ENCODE measurements around the gene AGR3. TPM values are rescaled to one million over a fixed set of nuclear protein-coding genes. Genes with fewer than 3 reads are reported as not detected.

AGR3 gene
- total RNA-seq, 1 donor from 2014 or later, result not detected

DNA sequence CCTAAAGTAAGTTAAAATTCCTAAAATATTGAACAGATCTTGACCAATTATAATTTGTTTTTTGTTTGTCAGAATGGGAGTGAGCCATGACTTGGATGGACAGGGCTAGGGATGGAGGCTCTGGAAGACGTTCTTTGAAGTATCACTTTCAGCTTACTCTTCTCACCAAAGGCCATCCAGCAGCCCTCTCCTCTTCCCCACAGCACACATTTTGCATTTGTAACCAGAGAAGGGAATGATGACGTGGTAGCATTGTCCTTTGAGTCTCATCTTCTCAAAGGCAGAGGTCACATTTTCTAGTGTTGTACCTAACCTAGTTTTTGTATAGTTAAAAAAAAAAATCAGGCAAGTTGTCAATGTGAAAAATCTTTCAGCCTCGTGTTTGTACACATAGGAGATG is 43.8 kb upstream of the AGR3 start:
- H3K27ac Mint-ChIP-seq, result no peak overlapping the region
- no peak overlapping the region for H3K4me3 Mint-ChIP-seq
- ATAC-seq (ENCODE audit: low read depth) (no peak), DNase-seq (no peak)
- CTCF ChIA-PET, result interaction anchor here (1.0 to 1.1 kb wide), 3 partner anchors 9 to 123 kb away, joined by 3 read pairs; no protein-coding TSS in a partner anchor
- H3K4me1 Mint-ChIP-seq, result peaks cover 39% of the 10 kb centered on the region
- H3K9me3 Mint-ChIP-seq, result no peaks in the 10 kb centered on the region
- TF ChIP-seq, protein P1, sequence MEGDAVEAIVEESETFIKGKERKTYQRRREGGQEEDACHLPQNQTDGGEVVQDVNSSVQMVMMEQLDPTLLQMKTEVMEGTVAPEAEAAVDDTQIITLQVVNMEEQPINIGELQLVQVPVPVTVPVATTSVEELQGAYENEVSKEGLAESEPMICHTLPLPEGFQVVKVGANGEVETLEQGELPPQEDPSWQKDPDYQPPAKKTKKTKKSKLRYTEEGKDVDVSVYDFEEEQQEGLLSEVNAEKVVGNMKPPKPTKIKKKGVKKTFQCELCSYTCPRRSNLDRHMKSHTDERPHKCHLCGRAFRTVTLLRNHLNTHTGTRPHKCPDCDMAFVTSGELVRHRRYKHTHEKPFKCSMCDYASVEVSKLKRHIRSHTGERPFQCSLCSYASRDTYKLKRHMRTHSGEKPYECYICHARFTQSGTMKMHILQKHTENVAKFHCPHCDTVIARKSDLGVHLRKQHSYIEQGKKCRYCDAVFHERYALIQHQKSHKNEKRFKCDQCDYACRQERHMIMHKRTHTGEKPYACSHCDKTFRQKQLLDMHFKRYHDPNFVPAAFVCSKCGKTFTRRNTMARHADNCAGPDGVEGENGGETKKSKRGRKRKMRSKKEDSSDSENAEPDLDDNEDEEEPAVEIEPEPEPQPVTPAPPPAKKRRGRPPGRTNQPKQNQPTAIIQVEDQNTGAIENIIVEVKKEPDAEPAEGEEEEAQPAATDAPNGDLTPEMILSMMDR (IDR thresholded peaks at IDR 0.05), result no peak
- intact Hi-C loops (cut with micrococcal nuclease), result loop anchor here (2.0 to 5.0 kb wide), 4 partner anchors 57 to 605 kb away; partner anchors contain the start of gene AHR
- H3K27me3 Mint-ChIP-seq, result peaks cover 11% of the 10 kb centered on the region
- H3K36me3 Mint-ChIP-seq (ENCODE audit: low read depth), result no peaks in the 10 kb centered on the region
- POLR2A ChIA-PET, result no interaction called here

DNA sequence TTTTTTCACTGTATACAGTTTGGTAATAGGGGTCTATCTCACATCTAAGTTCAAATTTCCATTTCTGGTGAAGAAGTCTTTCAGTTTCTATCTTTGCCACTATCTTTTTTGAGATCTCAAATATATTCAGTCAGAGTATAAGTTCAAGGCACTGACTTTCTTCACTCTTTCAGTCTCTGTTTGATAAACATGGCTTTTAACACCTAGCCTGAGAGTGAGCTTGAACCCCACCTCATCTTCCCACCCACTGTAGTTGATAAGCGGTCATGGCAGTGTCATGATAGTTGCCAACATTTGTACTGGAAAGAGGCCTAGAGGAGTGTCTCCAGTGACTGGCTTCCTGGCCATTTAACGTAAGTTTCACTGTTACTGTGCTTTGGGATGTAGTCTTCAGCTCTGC is 41.2 kb upstream of the AGR3 start:
- CTCF ChIA-PET, result interaction anchor here (1.1 kb wide), 1 partner anchor 165 kb away, joined by 3 read pairs; no protein-coding TSS in a partner anchor
- ATAC-seq (ENCODE audit: low read depth) (no peak), DNase-seq (no peak)
- Mint-ChIP-seq H3K27me3 (peaks cover 4% of the 10 kb centered on the region), H3K4me1 (peaks cover 23% of the 10 kb centered on the region), H3K36me3 (ENCODE audit: low read depth) (no peaks in the 10 kb centered on the region), H3K4me3 (no peak overlapping the region), H3K27ac (no peak overlapping the region), H3K9me3 (no peaks in the 10 kb centered on the region)
- POLR2A ChIA-PET, result no interaction called here
- TF ChIP-seq, protein P1 (IDR thresholded peaks at IDR 0.05), result no peak
- intact Hi-C loops (cut with micrococcal nuclease), result no loop called here

DNA sequence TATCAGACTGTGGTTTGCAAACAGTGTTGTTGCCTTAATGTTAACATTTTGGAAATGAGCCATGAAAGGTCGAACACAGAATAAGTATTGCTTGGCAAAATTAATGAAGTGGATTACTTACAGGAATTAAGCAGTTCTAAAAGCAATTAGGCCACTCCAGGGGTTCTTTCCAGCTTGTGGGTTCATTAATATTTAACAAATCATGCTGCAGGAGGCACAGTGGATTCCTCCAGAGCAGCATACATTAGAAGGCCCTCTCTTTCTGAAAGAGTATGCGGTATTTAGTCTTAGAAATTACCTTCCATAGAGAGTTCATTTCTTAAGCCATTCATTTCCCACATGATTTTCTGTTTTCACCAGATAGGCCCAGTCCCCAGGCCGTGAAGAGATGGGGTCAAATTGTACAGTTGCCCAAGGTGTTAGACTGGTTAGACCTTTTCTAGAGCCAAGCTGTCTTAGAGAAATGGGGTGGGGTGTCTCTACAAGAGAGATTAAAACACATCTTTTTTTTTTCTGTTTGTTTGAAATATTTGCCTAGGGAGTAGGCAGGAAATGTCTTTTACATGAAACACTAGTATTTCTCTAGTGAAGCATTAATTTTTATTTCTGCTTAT is 40.0 kb upstream of the AGR3 start:
- Mint-ChIP-seq H3K27ac (no peak overlapping the region), H3K4me3 (no peak overlapping the region)

DNA sequence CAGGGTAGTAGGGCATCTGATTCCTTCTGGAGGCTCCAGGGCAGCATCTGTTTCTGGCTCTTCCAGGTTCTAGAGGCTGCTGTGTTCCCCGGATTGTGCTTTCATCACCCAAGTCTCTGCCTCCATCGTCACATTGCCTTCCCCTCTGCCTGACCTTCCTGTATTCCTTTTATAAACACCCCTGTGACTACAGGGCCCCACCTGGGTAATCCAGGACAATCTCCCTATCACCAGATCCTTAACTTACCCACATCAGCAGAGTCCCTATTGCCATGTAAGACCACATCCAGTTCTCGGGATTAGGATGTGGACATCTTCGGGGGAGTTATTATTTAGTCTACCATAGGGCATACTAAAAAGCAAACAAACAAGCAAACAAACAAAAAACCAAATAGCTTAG is 39.4 kb upstream of the AGR3 start:
- DNase-seq (no peak), ATAC-seq (ENCODE audit: low read depth) (no peak)
- Mint-ChIP-seq H3K4me3 (no peak overlapping the region), H3K36me3 (ENCODE audit: low read depth) (no peaks in the 10 kb centered on the region), H3K4me1 (peaks cover 31% of the 10 kb centered on the region), H3K27ac (no peak overlapping the region), H3K9me3 (no peaks in the 10 kb centered on the region), H3K27me3 (peaks cover under 1% of the 10 kb centered on the region)
- intact Hi-C loops (cut with micrococcal nuclease), result no loop called here
- ChIA-PET CTCF (interaction anchor here (1.9 to 2.3 kb wide), 2 partner anchors 224 to 229 kb away, joined by 5 to 6 read pairs; no protein-coding TSS in a partner anchor), POLR2A (no interaction called here)
- TF ChIP-seq, protein P1 (IDR thresholded peaks at IDR 0.05), result no peak

More for the DNA sequence above, 40.0 kb upstream of the AGR3 start:
- no peak for DNase-seq
- TF ChIP-seq, protein P1 (IDR thresholded peaks at IDR 0.05), result no peak
- no peaks in the 10 kb centered on the region for H3K36me3 Mint-ChIP-seq (ENCODE audit: low read depth)
- no peaks in the 10 kb centered on the region for H3K9me3 Mint-ChIP-seq
- intact Hi-C loops (cut with micrococcal nuclease), result no loop called here
- peaks cover 27% of the 10 kb centered on the region for H3K4me1 Mint-ChIP-seq
- CTCF ChIA-PET, result interaction anchor here (1.9 to 2.3 kb wide), 2 partner anchors 224 to 229 kb away, joined by 5 to 6 read pairs; no protein-coding TSS in a partner anchor
- H3K27me3 Mint-ChIP-seq, result peaks cover 4% of the 10 kb centered on the region
- POLR2A ChIA-PET, result no interaction called here
- ATAC-seq (ENCODE audit: low read depth), result no peak

DNA sequence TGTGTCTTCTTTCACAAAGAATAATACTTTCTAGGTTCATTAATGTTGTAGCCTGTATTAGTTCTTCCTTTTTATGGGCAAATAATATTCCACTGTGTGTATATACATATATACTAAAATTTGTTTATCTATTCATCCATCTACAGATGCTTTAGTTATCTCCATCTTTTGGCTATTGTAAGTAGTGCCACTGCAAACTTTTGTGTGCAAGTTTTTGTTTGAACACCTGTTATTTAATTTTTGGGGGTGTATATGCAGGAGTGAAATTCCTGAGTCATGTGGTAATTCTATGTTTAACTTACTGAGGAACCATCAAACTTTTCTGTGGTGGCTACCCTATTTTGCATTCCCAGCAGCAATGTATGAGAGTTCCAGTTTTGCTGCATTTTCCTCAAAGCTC is 37.7 kb upstream of the AGR3 start:
- POLR2A ChIA-PET, result no interaction called here
- H3K27me3 Mint-ChIP-seq, result no peaks in the 10 kb centered on the region
- H3K4me1 Mint-ChIP-seq, result peaks cover 32% of the 10 kb centered on the region
- TF ChIP-seq, protein P1 (IDR thresholded peaks at IDR 0.05), result no peak
- H3K36me3 Mint-ChIP-seq (ENCODE audit: low read depth), result no peaks in the 10 kb centered on the region
- ATAC-seq (ENCODE audit: low read depth) (no peak), DNase-seq (no peak)
- CTCF ChIA-PET, result interaction anchor here (1.2 to 2.3 kb wide), 6 partner anchors 27 to 224 kb away, joined by 3 to 7 read pairs (median 4); no protein-coding TSS in a partner anchor
- no peak overlapping the region for H3K27ac Mint-ChIP-seq
- H3K4me3 Mint-ChIP-seq, result no peak overlapping the region
- no peaks in the 10 kb centered on the region for H3K9me3 Mint-ChIP-seq
- intact Hi-C loops (cut with micrococcal nuclease), result loop anchor here (2.0 kb wide), 1 partner anchor 841 kb away; no protein-coding TSS in a partner anchor
